ENCODE results near the gene NISCH.

The NISCH gene

DNA sequence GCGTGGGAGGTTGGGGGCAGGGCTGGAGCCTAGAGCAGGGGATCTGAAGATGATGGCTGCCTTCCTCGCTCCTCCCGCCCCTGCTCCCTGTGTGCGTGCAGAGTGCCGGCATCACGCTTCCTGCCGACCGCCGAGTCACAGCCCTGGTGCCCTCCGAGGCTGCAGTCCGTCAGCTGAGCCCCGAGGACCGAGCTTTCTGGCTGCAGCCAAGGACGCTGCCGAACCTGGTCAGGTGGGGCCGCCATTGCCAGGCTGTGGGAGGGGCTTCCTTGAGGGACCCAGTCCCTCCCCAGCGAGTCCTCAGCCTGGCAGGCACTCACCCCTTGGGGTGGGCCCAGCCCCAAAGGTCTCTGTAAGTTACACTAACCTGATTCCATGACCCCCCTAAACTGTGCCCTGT is 57.3 kb downstream of the NISCH start:
- TF ChIP-seq ARNTL (CRISPR knock-in tag; IDR thresholded peaks at IDR 0.05; ENCODE audit: borderline replicate concordance, low read depth) (no peak), ZNF70 (CRISPR knock-in tag; IDR thresholded peaks at IDR 0.05) (no peak), BACH2 (CRISPR knock-in tag; IDR thresholded peaks at IDR 0.05; ENCODE audit: borderline replicate concordance) (no peak), TOX (CRISPR knock-in tag; IDR thresholded peaks at IDR 0.05; ENCODE audit: borderline replicate concordance) (no peak), OSR1 (CRISPR knock-in tag; IDR thresholded peaks at IDR 0.05) (no peak), ESRRG (CRISPR knock-in tag; IDR thresholded peaks at IDR 0.05) (no peak)
- no peak for ATAC-seq

GRCh38 chr3:52513281-52513680 is 57.9 kb downstream of the NISCH start:
- ATAC-seq = no peak
- TF ChIP-seq ISL1 (CRISPR knock-in tag; IDR thresholded peaks at IDR 0.05) = no peak
- TF ChIP-seq BACH2 (CRISPR knock-in tag; IDR thresholded peaks at IDR 0.05; ENCODE audit: borderline replicate concordance) = no peak
- TF ChIP-seq ZNF565 (CRISPR knock-in tag; conservative IDR thresholded peaks at IDR 0.05; ENCODE audit: low read depth) = no peak
- no peak for TF ChIP-seq CSDC2 (CRISPR knock-in tag; IDR thresholded peaks at IDR 0.05)
- TF ChIP-seq PPARA (CRISPR knock-in tag; IDR thresholded peaks at IDR 0.05; ENCODE audit: borderline replicate concordance) = no peak
- TF ChIP-seq ZNF8 (CRISPR knock-in tag; IDR thresholded peaks at IDR 0.05) = no peak
- TF ChIP-seq RARB (CRISPR knock-in tag; IDR thresholded peaks at IDR 0.05) = no peak
- TF ChIP-seq, protein P1, sequence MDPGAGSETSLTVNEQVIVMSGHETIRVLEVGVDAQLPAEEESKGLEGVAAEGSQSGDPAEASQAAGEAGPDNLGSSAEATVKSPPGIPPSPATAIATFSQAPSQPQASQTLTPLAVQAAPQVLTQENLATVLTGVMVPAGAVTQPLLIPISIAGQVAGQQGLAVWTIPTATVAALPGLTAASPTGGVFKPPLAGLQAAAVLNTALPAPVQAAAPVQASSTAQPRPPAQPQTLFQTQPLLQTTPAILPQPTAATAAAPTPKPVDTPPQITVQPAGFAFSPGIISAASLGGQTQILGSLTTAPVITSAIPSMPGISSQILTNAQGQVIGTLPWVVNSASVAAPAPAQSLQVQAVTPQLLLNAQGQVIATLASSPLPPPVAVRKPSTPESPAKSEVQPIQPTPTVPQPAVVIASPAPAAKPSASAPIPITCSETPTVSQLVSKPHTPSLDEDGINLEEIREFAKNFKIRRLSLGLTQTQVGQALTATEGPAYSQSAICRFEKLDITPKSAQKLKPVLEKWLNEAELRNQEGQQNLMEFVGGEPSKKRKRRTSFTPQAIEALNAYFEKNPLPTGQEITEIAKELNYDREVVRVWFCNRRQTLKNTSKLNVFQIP (CRISPR knock-in tag; IDR thresholded peaks at IDR 0.05; ENCODE audit: borderline replicate concordance, low read depth) = no peak
- no peak for TF ChIP-seq TSHZ2 (CRISPR knock-in tag; IDR thresholded peaks at IDR 0.05)
- TF ChIP-seq, protein P2, sequence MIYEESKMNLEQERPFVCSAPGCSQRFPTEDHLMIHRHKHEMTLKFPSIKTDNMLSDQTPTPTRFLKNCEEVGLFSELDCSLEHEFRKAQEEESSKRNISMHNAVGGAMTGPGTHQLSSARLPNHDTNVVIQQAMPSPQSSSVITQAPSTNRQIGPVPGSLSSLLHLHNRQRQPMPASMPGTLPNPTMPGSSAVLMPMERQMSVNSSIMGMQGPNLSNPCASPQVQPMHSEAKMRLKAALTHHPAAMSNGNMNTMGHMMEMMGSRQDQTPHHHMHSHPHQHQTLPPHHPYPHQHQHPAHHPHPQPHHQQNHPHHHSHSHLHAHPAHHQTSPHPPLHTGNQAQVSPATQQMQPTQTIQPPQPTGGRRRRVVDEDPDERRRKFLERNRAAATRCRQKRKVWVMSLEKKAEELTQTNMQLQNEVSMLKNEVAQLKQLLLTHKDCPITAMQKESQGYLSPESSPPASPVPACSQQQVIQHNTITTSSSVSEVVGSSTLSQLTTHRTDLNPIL (CRISPR knock-in tag; IDR thresholded peaks at IDR 0.05; ENCODE audit: low read depth) = no peak

GRCh38 chr3:52514576-52514975 is 59.2 kb downstream of the NISCH start:
- ATAC-seq = no peak
- TF ChIP-seq ZC3H10 (CRISPR knock-in tag; IDR thresholded peaks at IDR 0.05) (no peak), PATZ1 (CRISPR knock-in tag; IDR thresholded peaks at IDR 0.05; ENCODE audit: borderline replicate concordance) (no peak), CSRNP3 (CRISPR knock-in tag; IDR thresholded peaks at IDR 0.05) (no peak), ZFP30 (CRISPR knock-in tag; IDR thresholded peaks at IDR 0.05) (no peak), OSR1 (CRISPR knock-in tag; IDR thresholded peaks at IDR 0.05) (no peak)

DNA sequence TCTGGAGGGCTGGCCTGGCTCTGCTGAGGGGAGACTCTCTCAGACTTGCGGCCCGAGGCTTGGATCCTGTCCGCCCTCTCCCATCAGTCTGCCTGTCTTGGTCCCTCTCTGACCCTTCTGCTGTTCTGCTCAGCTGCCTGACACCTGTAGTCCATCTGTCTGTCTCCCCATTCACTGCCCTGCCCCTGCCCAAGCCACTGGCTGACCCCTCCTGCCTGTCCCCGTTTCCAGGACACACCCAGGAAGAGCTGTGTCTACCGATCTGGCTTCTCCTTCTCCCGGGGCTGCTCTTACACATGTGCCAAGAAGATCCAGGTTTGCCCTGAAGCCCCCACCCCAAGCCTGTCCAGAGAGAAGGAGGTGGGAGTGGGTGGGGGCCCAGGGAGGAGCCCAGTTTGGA is 59.8 kb downstream of the NISCH start:
- ATAC-seq = no peak
- no peak for TF ChIP-seq OSR1 (CRISPR knock-in tag; IDR thresholded peaks at IDR 0.05)
- TF ChIP-seq BACH2 (CRISPR knock-in tag; IDR thresholded peaks at IDR 0.05; ENCODE audit: borderline replicate concordance) = no peak

Data from SK-N-SH treated with all-trans-retinoic acid at 6 μM for 48 hours (cell line).